Astrocyte of the spinal cord (primary cell): ENCODE measurements around the gene SLC25A12.
A peak's percentile ranks its signal among the peaks of the same experiment; 100 is the strongest.

Experiments used
- DNase-seq: peaks from one replicate; pipeline ENCODE4 v3.0.0; 2011; ENCODE audit warnings: low read depth, low spot score
- H3K4me3 ChIP-seq: 2 replicates; pipeline ENCODE4 v1.5.1; 2011; ENCODE audit warnings: low read depth, mild to moderate bottlenecking, low read length, moderate library complexity
- in situ Hi-C: cut with HindIII; loops from 2 replicates; pipeline ENCODE4 v1.10.0; 2017; ENCODE audit warnings: low sequenced_read_pairs
- TF ChIP-seq, protein P1 (sequence below): IDR thresholded peaks from 2 replicates; pipeline ENCODE4 v1.5.1; 2012; ENCODE audit warnings: low read depth, mild to moderate bottlenecking, low read length, inconsistent platforms

SLC25A12 gene, protein sequence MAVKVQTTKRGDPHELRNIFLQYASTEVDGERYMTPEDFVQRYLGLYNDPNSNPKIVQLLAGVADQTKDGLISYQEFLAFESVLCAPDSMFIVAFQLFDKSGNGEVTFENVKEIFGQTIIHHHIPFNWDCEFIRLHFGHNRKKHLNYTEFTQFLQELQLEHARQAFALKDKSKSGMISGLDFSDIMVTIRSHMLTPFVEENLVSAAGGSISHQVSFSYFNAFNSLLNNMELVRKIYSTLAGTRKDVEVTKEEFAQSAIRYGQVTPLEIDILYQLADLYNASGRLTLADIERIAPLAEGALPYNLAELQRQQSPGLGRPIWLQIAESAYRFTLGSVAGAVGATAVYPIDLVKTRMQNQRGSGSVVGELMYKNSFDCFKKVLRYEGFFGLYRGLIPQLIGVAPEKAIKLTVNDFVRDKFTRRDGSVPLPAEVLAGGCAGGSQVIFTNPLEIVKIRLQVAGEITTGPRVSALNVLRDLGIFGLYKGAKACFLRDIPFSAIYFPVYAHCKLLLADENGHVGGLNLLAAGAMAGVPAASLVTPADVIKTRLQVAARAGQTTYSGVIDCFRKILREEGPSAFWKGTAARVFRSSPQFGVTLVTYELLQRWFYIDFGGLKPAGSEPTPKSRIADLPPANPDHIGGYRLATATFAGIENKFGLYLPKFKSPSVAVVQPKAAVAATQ

DNA sequence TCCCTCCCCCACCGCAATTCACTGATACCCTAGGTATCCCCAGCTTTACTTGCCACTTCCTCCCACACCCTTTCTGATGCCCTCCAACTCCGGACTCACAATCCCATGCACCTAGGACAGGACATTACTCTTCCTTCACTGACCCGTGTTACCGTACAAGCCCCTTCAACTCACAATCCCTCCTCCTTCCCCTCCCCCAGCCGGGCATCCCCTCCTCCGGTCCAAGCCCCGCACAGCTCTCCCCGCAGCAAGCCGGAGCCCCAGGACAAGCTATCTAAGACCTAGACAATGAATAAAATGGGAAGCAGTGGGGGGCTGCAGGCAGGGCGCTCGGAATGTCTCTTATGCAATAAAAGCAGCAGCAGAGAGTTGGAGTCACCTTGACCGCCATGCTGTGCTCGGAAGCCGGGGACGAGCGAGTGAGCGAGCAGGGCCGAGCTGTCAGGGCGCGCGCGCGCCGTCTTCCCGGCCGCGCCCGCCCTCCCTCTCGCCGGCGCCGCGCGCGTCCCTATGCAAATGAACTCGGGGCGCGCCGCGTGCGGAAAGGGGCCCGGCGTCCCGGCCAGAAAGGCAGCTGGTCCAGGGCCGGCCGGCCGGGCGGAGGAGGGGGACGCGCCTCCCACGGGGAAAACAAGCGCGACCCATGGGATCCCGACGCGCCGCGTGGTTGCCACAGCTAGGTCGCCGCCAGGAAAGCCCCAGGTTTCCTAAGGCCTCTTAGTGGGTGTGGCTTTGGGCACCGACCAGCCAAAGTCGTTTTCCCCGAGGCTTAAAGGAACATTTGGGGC, at the start of gene SLC25A12:
Gene SLC25A12, minus strand, starts transcription at position 421 of the 788 bp plus-strand sequence. Its CDS starts 30 bp downstream, at position 391.
- H3K4me3 ChIP-seq: peak within 1 kb of the TSS; percentile 83
- in situ Hi-C loops: no loop called here
- TF ChIP-seq, protein P1, sequence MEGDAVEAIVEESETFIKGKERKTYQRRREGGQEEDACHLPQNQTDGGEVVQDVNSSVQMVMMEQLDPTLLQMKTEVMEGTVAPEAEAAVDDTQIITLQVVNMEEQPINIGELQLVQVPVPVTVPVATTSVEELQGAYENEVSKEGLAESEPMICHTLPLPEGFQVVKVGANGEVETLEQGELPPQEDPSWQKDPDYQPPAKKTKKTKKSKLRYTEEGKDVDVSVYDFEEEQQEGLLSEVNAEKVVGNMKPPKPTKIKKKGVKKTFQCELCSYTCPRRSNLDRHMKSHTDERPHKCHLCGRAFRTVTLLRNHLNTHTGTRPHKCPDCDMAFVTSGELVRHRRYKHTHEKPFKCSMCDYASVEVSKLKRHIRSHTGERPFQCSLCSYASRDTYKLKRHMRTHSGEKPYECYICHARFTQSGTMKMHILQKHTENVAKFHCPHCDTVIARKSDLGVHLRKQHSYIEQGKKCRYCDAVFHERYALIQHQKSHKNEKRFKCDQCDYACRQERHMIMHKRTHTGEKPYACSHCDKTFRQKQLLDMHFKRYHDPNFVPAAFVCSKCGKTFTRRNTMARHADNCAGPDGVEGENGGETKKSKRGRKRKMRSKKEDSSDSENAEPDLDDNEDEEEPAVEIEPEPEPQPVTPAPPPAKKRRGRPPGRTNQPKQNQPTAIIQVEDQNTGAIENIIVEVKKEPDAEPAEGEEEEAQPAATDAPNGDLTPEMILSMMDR: no peak
- peak; percentile 79 for DNase-seq

DNA sequence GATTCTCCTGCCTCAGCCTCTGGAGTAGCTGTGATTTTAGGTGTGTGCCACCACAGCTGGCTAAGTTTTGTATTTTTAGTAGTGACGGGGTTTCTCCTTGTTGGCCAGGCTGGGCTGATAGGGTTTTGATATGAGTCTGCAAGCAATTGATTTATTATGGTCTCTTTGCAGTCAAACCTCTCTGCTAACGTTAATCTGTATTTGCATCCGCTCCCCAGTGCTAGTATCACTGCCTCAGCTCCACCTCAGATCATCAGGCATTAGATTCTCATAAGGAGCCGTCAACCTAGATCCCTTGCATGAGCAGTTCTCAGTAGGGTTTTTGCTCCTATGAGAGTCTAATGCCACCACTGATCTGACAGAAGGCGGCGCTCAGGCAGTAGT, 47.3 kb upstream of the SLC25A12 start:
- DNase-seq: no peak
- in situ Hi-C loops: no loop called here
- TF ChIP-seq, protein P1: no peak

DNA sequence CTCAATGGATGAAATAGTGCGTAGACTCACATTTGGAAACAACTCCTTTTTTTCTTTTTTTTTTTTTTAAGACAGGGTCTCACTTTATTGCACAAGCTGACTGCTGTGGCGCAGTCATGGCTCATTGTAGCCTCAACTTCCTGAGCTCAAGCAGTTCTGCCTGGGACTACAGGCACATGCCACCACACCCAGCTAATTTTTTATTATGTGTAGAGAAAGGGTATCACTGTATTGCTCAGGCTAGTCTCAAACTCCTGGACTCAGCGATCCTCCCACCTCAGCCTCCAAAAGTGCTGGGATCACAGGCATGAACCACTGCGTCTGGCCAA, 45.7 kb upstream of the SLC25A12 start:
- H3K4me3 ChIP-seq: no peak overlapping the region
- in situ Hi-C loops: no loop called here
- DNase-seq: no peak
- TF ChIP-seq, protein P1: no peak

More for the DNA sequence above, 47.3 kb upstream of the SLC25A12 start:
- no peak overlapping the region for H3K4me3 ChIP-seq

DNA sequence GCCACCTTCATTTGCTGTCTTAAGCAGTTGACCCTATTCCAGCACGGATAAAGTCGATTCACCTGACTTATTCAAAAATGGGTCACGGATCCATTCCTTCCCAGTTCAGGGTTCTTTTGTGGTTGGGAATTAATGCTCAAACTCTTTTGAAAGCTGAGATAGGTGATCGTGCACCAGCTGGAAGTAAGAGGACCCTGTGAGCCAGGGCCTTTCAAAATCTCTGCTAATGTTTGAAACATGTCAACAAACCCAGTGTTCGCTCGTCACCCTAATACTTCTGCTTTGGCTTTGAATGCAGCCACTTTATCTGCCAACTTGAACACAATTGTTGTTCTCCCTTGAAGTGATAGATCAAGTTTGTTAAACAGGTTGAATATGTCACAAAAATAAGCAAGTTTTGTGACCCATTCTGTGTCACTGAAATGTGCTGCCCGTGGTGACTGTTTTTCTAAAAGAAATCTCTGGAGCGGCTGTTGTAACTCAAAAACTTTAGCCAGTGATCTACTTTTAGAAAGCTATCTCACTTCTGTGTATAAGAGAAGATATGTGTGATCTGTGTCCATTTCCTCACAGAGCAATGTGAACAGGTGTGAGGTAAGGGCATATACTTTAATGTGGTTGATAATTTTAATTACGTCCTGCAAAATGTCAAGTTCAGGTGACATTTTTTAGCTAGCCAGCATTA, 45.2 kb upstream of the SLC25A12 start:
- H3K4me3 ChIP-seq: no peak overlapping the region
- DNase-seq: no peak

DNA sequence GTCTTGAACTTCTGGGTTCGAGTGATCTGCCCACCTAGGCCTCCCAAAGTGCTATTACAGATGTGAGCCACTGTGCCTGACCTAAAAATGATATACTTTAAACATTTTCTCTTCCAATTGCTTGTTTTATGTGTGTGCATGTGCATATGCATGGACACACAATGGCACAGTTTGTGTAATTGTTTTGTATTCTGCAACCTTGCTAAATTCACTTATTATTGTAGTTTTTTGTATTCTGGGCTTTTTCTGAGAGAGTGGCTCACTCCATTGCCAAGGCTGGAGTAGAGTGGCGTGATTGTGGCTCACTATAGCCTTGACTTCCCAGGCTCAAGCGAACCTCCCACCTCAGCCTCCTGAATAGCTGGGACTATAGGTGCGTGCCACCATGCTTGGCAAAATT, 36.3 kb upstream of the SLC25A12 start:
- TF ChIP-seq, protein P1: no peak
- H3K4me3 ChIP-seq: no peak overlapping the region
- no peak for DNase-seq
- in situ Hi-C loops: no loop called here

More for the DNA sequence above, 45.2 kb upstream of the SLC25A12 start:
- TF ChIP-seq, protein P1: no peak
- in situ Hi-C loops: no loop called here
